Neural progenitor cell (in vitro differentiated cells): ENCODE results near the gene SLC35E1.

Experiments
- EZH2 ChIP-seq: fragments of 200-600 bp; sonication (generic); IDR thresholded peaks from 2 replicates; pipeline ENCODE4 v1.6.1; 2017; ENCODE audit warnings: antibody characterized with exemption, mild to moderate bottlenecking, moderate library complexity
- TF ChIP-seq, protein P1 (sequence below): fragments of 200-600 bp; sonication (generic); IDR thresholded peaks from 2 replicates; pipeline ENCODE4 v1.5.1; 2017; ENCODE audit warnings: antibody characterized with exemption, mild to moderate bottlenecking

GRCh38 chr19:16524991-16525734 is 47.1 kb downstream of the SLC35E1 start:
- TF ChIP-seq, protein P1, sequence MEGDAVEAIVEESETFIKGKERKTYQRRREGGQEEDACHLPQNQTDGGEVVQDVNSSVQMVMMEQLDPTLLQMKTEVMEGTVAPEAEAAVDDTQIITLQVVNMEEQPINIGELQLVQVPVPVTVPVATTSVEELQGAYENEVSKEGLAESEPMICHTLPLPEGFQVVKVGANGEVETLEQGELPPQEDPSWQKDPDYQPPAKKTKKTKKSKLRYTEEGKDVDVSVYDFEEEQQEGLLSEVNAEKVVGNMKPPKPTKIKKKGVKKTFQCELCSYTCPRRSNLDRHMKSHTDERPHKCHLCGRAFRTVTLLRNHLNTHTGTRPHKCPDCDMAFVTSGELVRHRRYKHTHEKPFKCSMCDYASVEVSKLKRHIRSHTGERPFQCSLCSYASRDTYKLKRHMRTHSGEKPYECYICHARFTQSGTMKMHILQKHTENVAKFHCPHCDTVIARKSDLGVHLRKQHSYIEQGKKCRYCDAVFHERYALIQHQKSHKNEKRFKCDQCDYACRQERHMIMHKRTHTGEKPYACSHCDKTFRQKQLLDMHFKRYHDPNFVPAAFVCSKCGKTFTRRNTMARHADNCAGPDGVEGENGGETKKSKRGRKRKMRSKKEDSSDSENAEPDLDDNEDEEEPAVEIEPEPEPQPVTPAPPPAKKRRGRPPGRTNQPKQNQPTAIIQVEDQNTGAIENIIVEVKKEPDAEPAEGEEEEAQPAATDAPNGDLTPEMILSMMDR: no peak
- no peak for TF ChIP-seq EZH2
